Epithelial cell of proximal tubule (primary cell): ENCODE results near the gene FAM156A. TPM values are rescaled to one million over a fixed set of nuclear protein-coding genes. Genes with fewer than 3 reads are reported as not detected.
"Not testable (repeated sequence)": the region's sequence is repeated elsewhere in the genome, so short reads cannot be mapped to it uniquely, and the experiment has no call there.

Experiments
- DNase-seq: peaks from one replicate; pipeline ENCODE4 v3.0.0-alpha.2; 2011; ENCODE audit warnings: low read depth
- H3K4me3 ChIP-seq: 2 replicates; pipeline ENCODE4 v1.5.1; 2011; ENCODE audit warnings: low read depth, mild to moderate bottlenecking, low read length
- CTCF ChIP-seq: conservative IDR thresholded peaks from 2 replicates; pipeline ENCODE4 v1.5.1; 2012; ENCODE audit warnings: low read depth, mild to moderate bottlenecking, low read length
- total RNA-seq: library from RNA; depleted of rRNA; stranded (reverse); fragments of >200 nt; gene quantifications from 2 replicates; pipeline ENCODE4 v1.2.3, GENCODE V29; 2015

FAM156A gene
- total RNA-seq, result 5.0 and 12.6 TPM in 2 replicates

GRCh38 chrX:52958113-52958959, at the start of gene FAM156A:
FAM156A (minus strand) TSS chrX:52958518; CDS start chrX:52948588, 9,930 bp downstream.
- H3K4me3 ChIP-seq, DNase-seq: not testable (repeated sequence)

GRCh38 chrX:53005327-53005726, 47.0 kb upstream of the FAM156A start:
- no peak for DNase-seq

GRCh38 chrX:53004811-53005210, 46.5 kb upstream of the FAM156A start:
- DNase-seq, result no peak
- TF ChIP-seq CTCF, result no peak

More at GRCh38 chrX:53005327-53005726, 47.0 kb upstream of the FAM156A start:
- no peak for TF ChIP-seq CTCF
- no peak overlapping the region for H3K4me3 ChIP-seq

GRCh38 chrX:53004038-53004437, 45.7 kb upstream of the FAM156A start:
- no peak for DNase-seq
- no peak overlapping the region for H3K4me3 ChIP-seq
- TF ChIP-seq CTCF, result no peak

More at GRCh38 chrX:53004811-53005210, 46.5 kb upstream of the FAM156A start:
- H3K4me3 ChIP-seq, result no peak overlapping the region

- DNase-seq, result no peak
- no peak overlapping the region for H3K4me3 ChIP-seq
- no peak for TF ChIP-seq CTCF
Measured at GRCh38 chrX:53003111-53003510, 44.8 kb upstream of the FAM156A start.

GRCh38 chrX:53001958-53002357, 43.6 kb upstream of the FAM156A start:
- H3K4me3 ChIP-seq, result no peak overlapping the region
- no peak for TF ChIP-seq CTCF
- DNase-seq, result no peak

- no peak for TF ChIP-seq CTCF
- H3K4me3 ChIP-seq, result no peak overlapping the region
- no peak for DNase-seq
Measured at GRCh38 chrX:53000447-53001135, 42.3 kb upstream of the FAM156A start.
